Measurements from ENCODE around the gene LRRC32. TPM values are rescaled to one million over a fixed set of nuclear protein-coding genes. Genes with fewer than 3 reads are reported as not detected.
A peak's percentile ranks its signal among the peaks of the same experiment; 100 is the strongest.

Gene LRRC32
- total and polyA plus RNA-seq, 10 of the 15 experiments (the other 5 are each of a cell fraction or from before 2014, with no cell fraction given): 0.56 to 20.8 (median 7.4) TPM

- FAIRE-seq (no peak), DNase-seq (ENCODE audit: low read depth, low spot score) (no peak), ATAC-seq (peak; percentile 22)
- Histone ChIP-seq H3K4me1 (ENCODE audit: control insufficient read depth, insufficient read depth, low read length) (peaks cover 14% of the 10 kb centered on the region), H3K27ac (ENCODE audit: control insufficient read depth, insufficient read depth) (no peak overlapping the region), H3K9me3 (replicated peaks; ENCODE audit: control insufficient read depth, insufficient read depth, low read length) (no peaks in the 10 kb centered on the region; the same call in 2 of the 3 replicates), H3K9ac (ENCODE audit: control insufficient read depth, insufficient read depth, low read length) (no peak overlapping the region), H3K4me3 (no peak overlapping the region), H3K4me2 (ENCODE audit: control insufficient read depth, insufficient read depth) (no peak overlapping the region; the same call in 1 of the 2 replicates), H3K36me3 (ENCODE audit: control insufficient read depth in 2 of 2, insufficient read depth in 2 of 2, low read length in 1 of 2) (no peaks in the 10 kb centered on the region), H4K20me1 (ENCODE audit: control insufficient read depth, insufficient read depth) (no peaks in the 10 kb centered on the region), H2AFZ (ENCODE audit: control insufficient read depth, low read depth, low read length) (no peak overlapping the region), H3K79me2 (ENCODE audit: control insufficient read depth, insufficient read depth, low read length) (no peaks in the 10 kb centered on the region), H3K27me3 (replicated peaks in 1 of 2; ENCODE audit: control insufficient read depth in 2 of 2, insufficient read depth in 2 of 2, low read length in 1 of 2) (peaks cover 0 to 7% of the 10 kb centered on the region in 2 experiments; a peak in 2 of 4 replicates)
- in situ Hi-C loops (cut with MboI): no loop called here
- ChIA-PET RAD21 (ENCODE audit: unreplicated experiment) (interaction anchor here (1.2 to 2.4 kb wide), 4 partner anchors 11 to 478 kb away, joined by 3 to 24 read pairs (median 5); no protein-coding TSS in a partner anchor), CTCF (interaction anchor here (0.6 to 1.7 kb wide), 8 partner anchors 11 to 233 kb away, joined by 3 to 17 read pairs (median 3); no protein-coding TSS in a partner anchor), POLR2A (no interaction called here), SMC1A (ENCODE audit: uncharacterized antibody, unreplicated experiment) (interaction anchor here (0.6 to 2.0 kb wide), 6 partner anchors 11 to 259 kb away, joined by 3 to 10 read pairs (median 4); no protein-coding TSS in a partner anchor)
- intact Hi-C loops (cut with micrococcal nuclease; ENCODE audit: unreplicated experiment): no loop called here
- BruUV-seq (replicated peaks): no TSS peak
- TF ChIP-seq KLF5 (IDR thresholded peaks at IDR 0.05; ENCODE audit: partially characterized antibody) (no peak), NRF1 (conservative IDR thresholded peaks at IDR 0.05; ENCODE audit: low read depth, low read length) (no peak), ZNF207 (IDR thresholded peaks at IDR 0.05; ENCODE audit: borderline replicate concordance) (no peak), ZBTB40 (IDR thresholded peaks at IDR 0.05; ENCODE audit: borderline replicate concordance) (no peak), ATF7 (IDR thresholded peaks at IDR 0.05; ENCODE audit: low read depth) (no peak), ZNF217 (IDR thresholded peaks at IDR 0.05) (no peak), SREBF1 (IDR thresholded peaks at IDR 0.05; ENCODE audit: low read length) (no peak), HDAC2 (IDR thresholded peaks at IDR 0.05) (no peak), POLR2AphosphoS5 (IDR thresholded peaks at IDR 0.05; ENCODE audit: low read length) (no peak), CEBPB (IDR thresholded peaks at IDR 0.05; ENCODE audit: borderline replicate concordance in 1 of 2, low read depth in 2 of 2, low read length in 2 of 2) (no peak)
- TF ChIP-seq, protein P1, sequence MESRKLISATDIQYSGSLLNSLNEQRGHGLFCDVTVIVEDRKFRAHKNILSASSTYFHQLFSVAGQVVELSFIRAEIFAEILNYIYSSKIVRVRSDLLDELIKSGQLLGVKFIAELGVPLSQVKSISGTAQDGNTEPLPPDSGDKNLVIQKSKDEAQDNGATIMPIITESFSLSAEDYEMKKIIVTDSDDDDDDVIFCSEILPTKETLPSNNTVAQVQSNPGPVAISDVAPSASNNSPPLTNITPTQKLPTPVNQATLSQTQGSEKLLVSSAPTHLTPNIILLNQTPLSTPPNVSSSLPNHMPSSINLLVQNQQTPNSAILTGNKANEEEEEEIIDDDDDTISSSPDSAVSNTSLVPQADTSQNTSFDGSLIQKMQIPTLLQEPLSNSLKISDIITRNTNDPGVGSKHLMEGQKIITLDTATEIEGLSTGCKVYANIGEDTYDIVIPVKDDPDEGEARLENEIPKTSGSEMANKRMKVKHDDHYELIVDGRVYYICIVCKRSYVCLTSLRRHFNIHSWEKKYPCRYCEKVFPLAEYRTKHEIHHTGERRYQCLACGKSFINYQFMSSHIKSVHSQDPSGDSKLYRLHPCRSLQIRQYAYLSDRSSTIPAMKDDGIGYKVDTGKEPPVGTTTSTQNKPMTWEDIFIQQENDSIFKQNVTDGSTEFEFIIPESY (IDR thresholded peaks at IDR 0.05): no peak
- 26% methylated on average over 7 of the region's 7 CpGs for WGBS (ENCODE audit: insufficient coverage, insufficient replicate concordance, low lambda C conversion rate, missing lambda C conversion rate)
These were observed 15.3 kb upstream of the LRRC32 start for GRCh38 chr11:76685831-76686230.
